Left kidney (tissue), 2 donors: ENCODE measurements around the gene AHRR. TPM values are rescaled to one million over a fixed set of nuclear protein-coding genes. Genes with fewer than 3 reads are reported as not detected.
"Not testable (repeated sequence)": the region's sequence is repeated elsewhere in the genome, so short reads cannot be mapped to it uniquely, and the experiment has no call there.

ENCODE experiments used
- DNase-seq: peaks from one replicate; pipeline ENCODE4 v3.0.0-alpha.2; 2013
- polyA plus RNA-seq: library from polyadenylated mRNA; unstranded; fragments of 120-200 nt; gene quantifications from one replicate; pipeline ENCODE4 v1.2.1, GENCODE V29; 2013; ENCODE audit not compliant: insufficient read length

The AHRR gene
- polyA plus RNA-seq, 1 donor: 5.9 TPM

GRCh38 chr5:305459-305858 is 16.1 kb upstream of the AHRR start:
- DNase-seq: no peak

- DNase-seq: no peak
Observed at GRCh38 chr5:306011-306805, 15.3 kb upstream of the AHRR start.

DNA sequence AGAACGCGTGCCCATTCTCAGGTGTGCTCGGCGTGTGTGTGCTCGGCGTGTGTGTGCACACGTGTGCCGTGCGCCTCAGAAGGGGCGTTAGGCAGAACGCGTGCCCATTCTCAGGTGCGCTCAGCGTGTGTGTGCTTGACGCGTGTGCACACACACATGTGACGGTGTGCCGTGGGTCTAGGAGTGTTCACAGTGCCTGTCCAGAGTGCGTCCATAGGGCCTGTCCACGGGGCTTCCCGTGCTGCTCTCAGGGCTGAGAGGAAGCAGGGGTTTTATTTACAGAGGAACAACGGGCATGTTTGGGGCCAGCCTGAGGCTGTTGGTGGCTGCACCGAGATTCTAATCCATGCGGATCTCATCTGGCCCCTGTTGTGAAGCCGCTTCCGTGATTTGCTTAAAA is 14.2 kb upstream of the AHRR start:
- no peak for DNase-seq

- no peak for DNase-seq
Observed at GRCh38 chr5:307794-308579, 13.5 kb upstream of the AHRR start.

DNA sequence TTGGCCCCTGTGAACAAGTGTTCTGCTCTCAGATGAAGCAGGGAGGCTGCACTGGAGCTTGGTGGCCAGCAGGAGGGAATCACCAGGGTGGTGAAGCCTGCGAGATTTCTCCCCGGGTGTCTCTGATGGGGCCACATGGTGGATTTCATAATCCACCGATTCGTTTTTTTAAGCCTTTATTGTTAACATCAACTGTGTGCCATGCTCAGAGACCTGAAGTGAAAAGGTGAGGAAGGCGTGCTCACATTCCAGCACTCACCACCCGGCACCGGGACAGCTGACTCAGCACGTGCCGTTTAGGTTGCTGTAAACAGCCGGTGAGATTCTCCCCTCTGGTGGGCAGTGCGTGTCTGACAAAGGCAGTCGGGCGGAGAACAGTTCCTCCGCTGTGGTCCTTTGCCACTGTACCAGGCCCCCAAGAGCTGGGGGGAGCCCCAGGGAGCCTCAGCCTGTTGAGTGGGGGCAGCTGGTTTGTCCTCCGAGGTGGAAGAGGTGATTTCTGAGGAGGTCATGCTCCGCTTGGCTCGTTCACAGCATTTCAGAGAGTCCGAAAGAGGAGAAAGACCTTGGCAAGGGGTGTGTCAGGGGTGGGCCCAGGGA is 12.7 kb upstream of the AHRR start:
- no peak for DNase-seq

DNA sequence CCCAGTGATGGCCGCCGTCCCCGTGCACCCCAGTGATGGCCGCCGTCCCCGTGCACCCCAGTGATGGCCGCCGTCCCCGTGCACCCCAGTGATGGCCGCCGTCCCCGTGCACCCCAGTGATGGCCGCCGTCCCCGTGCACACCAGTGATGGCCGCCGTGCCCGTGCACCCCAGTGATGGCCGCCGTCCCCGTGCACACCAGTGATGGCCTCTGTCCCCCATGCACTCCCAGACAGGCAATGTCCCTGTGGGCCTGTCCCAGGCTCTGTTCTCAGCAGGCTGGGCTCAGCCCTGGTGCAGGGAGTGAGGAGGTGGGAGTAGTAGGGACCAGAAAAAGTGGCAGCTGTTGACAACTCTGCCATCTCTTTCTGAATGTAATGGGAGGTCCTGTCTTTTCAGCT is 11.7 kb upstream of the AHRR start:
- DNase-seq: not testable (repeated sequence)

DNA sequence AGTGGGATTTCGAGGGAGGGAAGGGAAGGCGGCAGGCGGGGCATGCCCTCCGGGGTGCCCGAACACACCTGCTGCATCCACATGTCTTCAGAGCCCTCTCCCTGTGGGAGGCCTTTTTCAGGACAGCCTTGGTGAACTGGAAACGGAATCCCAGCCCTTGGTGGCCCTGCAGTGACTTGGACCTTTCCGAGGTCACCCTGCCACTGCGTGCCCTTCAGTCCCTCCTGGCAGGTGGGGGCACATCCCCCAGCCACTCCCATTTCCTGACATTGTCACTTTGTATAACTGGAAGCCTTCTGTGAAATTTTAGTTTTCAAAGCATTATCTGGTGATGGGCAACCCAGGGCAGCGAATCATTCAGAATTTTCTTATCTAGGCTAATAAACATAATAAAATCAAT is 11.0 kb upstream of the AHRR start:
- DNase-seq: no peak

DNA sequence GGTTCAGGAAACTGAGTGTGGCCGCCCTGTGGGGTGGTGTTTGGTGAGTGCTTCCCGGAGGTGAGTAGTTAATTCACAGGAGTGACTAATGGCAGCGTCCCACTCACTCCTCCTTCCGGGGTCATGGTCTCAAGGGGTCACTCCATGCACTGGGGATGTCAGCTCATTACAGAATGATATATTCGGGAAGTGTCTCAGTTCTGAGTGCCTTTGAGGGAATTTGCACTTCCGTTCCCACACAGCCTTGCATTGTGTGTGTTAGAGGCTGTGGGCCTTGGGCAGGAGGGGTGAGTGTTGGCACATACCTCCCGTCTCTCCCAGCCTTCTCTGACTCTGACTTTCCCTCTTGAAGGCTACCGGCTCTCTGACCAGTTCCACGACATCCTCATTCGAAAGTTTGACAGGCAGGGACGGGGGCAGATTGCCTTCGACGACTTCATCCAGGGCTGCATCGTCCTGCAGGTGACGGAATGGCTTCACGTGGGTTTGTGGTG is 10.5 kb upstream of the AHRR start:
- no peak for DNase-seq

- no peak for DNase-seq
Observed at GRCh38 chr5:311963-312362, 9.6 kb upstream of the AHRR start.

DNA sequence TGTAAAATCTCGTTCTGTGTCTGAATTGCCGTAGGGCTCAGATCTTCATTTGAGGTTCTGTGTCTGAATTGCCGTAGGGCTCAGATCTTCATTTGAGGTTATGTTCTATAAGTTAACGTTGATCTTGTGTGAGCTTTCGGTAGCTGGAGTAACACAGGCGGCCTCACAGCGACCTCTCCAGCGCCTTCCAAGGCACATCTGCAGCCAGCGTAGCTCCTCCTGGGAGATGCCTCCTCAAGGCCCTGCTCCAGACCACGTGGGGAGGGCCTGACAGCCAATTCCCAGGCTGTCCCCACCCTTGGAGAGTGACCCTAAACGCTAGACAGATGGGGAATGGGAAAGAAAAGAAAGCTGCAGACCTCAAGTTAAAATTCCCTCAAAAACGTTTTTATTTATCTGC is 8.7 kb upstream of the AHRR start:
- no peak for DNase-seq

GRCh38 chr5:313265-313664 is 8.2 kb upstream of the AHRR start:
- DNase-seq: no peak

GRCh38 chr5:313806-314376 is 7.6 kb upstream of the AHRR start:
- DNase-seq: no peak

DNA sequence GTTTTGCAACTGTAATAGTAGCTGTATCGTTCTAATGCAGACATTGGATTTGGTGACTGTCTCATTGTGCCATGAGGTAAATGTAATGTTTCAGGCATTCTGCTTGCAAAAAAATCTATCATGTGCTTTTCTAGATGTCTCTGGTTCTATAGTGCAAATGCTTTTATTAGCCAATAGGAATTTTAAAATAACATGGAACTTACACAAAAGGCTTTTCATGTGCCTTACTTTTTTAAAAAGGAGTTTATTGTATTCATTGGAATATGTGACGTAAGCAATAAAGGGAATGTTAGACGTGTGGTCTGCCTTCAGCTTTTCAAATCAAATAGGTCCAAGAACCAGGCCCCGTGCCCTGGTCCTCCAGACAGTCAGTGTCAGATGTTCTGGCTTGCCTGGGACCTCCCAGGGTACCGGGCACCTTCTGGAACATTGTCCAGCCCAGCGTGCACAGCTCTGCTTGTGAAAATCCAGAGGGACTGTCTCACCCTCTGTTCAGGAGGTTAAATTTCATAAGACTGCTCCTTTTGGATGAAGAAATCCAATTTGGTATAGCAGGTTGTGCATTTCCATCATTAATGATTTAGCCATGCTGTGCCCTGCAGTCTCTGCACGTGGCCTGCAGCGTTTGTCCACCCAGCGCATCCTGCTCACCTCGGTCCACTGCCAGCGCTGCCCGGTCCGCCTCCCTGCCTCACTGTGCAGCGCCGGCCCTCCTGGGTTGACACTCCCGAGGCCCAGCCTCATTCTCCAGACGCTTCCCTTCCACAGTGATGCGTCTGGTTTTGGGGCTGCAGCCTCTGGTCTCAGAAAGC is 6.6 kb upstream of the AHRR start:
- no peak for DNase-seq

GRCh38 chr5:315488-316209 is 5.9 kb upstream of the AHRR start:
- no peak for DNase-seq

- DNase-seq: no peak
Observed at GRCh38 chr5:316210-317085, 5.1 kb upstream of the AHRR start.

- peak; percentile 55 for DNase-seq
Observed at GRCh38 chr5:317086-317811, 4.3 kb upstream of the AHRR start.

GRCh38 chr5:318341-318897 is 3.1 kb upstream of the AHRR start:
- DNase-seq: no peak

- DNase-seq: no peak
Observed at GRCh38 chr5:318931-319601, 2.4 kb upstream of the AHRR start.
